HG03066 (cell line): ENCODE measurements around the gene INO80.
"Not testable (repeated sequence)": the region's sequence is repeated elsewhere in the genome, so short reads cannot be mapped to it uniquely, and the experiment has no call there.

Experiments
- ATAC-seq: cut with Tn5 transposase; IDR thresholded peaks from one replicate; pipeline ENCODE4 v1.9.1; 2021; ENCODE audit warnings: low read depth; ENCODE audit not compliant: unreplicated experiment

The INO80 gene

DNA sequence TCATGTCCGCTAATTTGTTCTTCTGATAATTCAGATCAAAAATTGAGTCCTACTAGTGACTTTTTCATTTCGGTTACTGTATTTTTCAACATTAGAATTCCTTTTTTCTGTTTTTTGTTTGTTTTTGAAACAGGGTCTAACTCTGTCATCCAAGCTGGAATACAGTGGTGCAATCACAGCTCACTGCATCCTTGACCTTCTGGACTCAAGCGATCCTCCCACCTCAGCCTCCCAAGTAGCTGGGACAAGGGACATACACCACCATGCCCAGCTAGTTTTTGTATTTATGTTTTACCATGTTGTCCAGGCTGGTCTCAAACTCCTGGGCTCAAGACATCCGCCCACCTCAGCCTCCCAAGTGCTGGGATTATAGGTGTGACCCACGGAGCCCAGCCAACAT lies 8.0 kb upstream of the INO80 start:
- no peak for ATAC-seq

GRCh38 chr15:41122849-41123248 lies 6.8 kb upstream of the INO80 start:
- ATAC-seq: no peak

DNA sequence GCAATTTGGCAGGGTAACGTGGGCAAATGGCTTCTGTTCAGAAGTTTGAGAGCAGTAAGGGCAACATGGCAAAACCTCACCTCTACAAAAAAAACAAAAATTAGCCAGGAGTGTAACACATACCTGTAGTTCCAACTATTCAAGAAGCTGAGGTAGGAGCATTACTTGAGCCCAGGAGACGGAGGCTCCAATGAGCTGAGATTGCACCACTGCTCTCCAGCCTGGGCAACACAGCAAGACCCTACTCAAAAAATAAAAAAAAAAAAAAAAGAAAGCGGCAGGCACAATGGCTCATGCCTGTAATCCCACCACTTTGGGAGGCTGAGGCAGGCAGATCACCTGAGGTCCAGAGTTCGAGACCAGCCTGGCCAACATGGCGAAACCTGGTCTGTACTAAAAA lies 5.9 kb upstream of the INO80 start:
- no peak for ATAC-seq

- no peak for ATAC-seq
Observed at GRCh38 chr15:41116962-41117252, 827 bp upstream of the INO80 start.

GRCh38 chr15:41115652-41116115 lies 396 bp downstream of the INO80 start:
- ATAC-seq: peak; percentile 49

GRCh38 chr15:41115161-41115651 lies 874 bp downstream of the INO80 start:
- ATAC-seq: no peak

GRCh38 chr15:41106947-41107346 lies 9.1 kb downstream of the INO80 start:
- no peak for ATAC-seq

DNA sequence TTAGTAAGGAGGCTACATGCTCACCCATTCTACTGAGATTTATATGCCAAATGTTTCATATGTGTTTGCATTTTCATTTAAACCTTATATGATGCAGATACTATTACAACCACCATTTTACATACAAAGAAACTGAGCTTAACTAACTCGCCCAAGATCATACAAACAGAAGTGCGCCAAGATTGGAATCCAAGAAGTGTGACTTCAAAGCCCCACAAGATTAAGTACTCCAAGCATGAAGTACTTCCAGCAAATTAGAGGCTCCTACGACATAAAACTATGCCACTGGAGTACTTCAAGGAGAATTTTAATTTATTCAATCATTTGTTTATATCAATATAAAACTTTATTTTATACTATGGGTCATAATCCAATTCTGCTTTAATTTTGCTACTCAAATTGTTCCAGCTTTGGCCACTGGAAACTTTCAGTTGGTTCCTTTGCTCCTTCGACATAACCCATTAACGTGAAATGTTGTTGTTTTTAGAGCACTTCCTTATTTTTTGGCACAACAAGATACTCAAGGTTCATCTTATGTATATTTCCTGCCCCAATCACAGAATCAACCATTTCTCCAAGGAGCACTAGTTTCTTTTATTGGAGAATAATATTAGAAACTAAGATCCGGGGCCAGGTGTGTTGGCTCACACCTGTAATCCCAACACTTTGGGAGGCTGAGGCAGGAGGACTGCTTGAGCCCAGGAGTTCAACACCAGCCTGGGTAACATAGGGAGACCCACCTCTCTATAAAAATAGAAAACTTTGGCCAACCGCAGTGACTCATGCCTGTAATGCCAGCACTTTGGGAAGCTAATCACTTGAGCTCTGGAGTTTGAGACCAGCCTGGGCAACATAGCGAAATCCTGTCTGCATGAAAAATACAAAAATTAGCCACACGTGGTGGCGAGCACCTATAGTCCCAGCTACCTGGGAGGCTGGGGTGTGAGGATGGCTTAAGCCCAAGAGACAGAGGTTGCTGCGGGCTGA lies 10.4 kb downstream of the INO80 start:
- ATAC-seq: no peak

- ATAC-seq: no peak
Observed at GRCh38 chr15:41104234-41104633, 11.8 kb downstream of the INO80 start.

- no peak for ATAC-seq
Observed at GRCh38 chr15:41102854-41103253, 13.2 kb downstream of the INO80 start.

- no peak for ATAC-seq
Observed at GRCh38 chr15:41096178-41096577, 19.9 kb downstream of the INO80 start.

- no peak for ATAC-seq
Observed at GRCh38 chr15:41085029-41085428, 31.1 kb downstream of the INO80 start.

GRCh38 chr15:41080144-41080543 lies 35.9 kb downstream of the INO80 start:
- no peak for ATAC-seq

DNA sequence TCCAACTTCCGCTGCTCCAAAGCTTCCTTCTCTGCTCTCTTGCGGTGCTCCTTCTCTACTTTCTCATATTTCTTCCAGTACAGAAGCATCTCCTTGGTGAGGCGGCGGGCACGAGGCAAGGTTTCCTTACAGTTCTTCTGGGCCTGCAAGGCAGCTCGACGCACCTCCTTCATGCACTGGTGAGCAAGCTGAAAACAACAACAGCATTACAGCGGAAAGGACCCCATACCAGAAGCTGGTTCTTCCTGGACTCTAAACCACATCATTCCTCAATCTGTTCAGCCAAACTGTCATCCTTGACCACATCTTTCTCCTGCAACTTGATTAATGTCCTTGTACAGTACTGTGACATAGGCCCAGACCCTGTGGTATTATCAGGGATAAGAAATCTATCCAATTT lies 36.4 kb downstream of the INO80 start:
- ATAC-seq: no peak

DNA sequence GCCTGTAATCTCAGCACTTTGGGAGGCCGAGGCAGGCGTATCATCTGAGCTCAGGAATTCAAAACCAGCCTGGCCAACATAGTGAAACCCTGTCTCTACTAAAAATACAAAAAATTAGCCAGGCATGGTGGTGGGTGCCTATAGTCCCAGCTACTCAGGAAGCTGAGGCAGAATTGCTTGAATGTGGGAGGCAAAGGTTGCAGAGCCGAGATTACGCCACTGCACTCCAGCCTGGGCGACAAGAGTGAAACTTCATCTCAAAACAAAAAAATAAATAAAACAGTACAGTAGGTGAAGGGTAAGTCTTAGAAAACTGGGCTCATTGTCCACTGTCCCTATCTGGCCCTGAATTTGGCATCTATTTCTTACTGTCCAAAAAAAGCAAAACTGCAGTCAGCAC lies 37.2 kb downstream of the INO80 start:
- not testable (repeated sequence) for ATAC-seq

DNA sequence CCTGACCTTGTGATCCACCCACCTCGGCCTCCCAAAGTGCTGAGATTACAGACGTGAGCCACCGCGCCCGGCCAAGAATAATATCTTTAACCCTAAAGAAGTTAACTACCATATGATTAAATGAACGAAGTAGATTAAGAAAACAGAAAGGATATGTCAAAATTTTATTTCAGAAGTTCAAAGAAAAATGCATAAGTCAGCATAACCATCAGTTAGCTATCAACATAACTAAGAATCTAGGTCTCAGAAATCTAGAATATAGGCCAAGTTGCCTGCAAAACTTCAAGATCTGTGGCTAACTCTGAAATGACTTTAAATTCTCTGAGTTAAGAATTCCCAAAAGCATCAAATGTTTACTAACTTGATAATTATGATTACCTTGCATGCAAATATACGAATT lies 38.0 kb downstream of the INO80 start:
- no peak for ATAC-seq

DNA sequence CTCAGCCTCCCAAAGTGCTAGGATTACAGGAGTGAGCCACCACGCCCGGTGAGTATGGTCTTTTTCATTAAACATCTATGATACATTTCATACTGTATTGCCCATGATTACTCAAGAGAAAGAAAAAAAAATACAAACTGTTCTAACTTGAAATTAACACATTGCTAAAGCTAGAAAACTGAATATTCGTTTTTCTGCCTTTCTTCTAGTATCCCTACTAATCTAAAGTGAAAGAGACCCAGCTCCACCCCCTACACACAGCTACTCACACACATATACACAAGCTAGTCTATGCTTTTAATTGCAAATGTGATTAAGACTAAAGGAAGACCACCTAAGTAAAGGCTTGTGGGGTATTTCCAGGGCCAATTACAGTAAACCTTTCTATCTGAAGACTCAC lies 43.1 kb downstream of the INO80 start:
- no peak for ATAC-seq

DNA sequence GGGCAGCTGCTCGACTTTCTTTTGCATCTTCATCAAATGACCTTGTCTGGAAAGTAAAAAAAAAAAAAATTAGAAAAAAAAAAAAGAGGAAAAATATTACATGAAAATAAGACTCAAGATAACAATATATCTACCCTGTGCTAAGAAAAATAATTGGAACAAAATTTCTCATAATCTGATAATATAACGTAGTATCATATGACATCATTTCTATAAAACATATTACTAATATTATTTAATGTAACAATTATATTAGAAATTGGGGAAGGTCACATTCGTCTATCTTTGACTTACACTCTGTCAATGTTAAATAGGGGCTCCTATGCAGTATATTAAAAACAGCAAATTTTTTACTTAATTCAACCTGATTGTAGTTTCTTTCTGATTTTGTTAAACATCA lies 44.1 kb downstream of the INO80 start:
- ATAC-seq: no peak

DNA sequence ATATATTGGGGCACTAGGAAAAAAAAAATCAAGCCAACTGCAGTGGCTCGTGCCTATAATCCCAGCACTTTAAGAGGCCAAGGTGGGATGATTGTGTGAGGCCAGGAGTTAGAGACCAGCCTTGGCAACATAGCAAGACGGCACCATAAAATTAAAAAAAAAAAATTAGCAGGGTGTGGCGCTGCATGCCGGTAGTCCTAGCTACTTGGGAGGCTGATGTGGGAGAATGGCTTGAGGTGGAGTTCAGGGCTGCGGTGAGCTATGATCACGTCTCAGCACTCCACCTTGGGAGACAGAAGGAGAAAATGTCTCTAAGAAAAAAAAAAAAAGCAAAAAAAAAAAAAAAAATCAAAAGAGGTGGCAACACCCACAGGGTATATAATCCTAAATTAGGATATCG lies 49.6 kb downstream of the INO80 start:
- no peak for ATAC-seq

- no peak for ATAC-seq
Observed at GRCh38 chr15:41061667-41062066, 54.4 kb downstream of the INO80 start.

DNA sequence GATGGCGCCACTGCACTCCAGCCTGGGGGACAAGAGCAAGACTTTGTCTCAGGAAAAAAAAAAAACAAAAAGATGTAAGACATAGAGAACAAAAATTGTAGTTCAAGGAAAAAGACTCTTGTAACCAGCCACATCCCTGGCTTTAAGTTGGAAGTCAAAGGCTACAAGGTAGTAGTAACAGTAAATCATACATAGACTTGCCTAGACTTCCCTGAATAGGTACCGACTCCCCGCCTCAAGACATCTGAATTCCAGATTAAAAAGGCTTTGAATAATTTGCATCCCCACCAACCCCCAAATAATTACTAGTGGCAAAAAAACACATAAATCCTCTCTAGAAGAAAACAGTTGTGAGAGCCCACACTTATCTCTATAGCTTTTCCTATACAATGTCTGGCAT lies 55.6 kb downstream of the INO80 start:
- no peak for ATAC-seq

DNA sequence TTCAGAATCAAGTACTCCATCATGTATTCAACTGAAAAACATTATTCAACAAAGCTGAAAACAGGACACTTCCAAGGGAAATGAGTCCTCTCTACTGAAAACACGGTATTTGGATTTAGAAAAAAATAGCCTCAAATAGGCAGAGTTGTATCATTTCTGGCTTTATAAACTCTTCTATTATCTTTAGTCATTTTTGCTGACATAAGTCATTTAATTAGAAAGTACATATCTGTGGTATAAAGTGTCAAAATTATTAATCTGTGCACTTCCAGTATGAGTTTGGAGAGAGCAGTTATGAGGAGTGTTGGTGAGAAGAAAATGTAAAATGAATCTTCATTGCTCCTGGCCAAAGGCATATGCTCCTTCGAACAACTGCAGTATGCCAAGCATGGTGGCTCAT lies 59.3 kb downstream of the INO80 start:
- no peak for ATAC-seq
